Heart right ventricle (tissue), 16 donors: ENCODE data around the gene MED9. TPM values are rescaled to one million over a fixed set of nuclear protein-coding genes. Genes with fewer than 3 reads are reported as not detected.

Experiments used
- ATAC-seq, 8 donors: fragments of 200-7000 bp; cut with Tn5 transposase; one replicate each; pipeline ENCODE4 v1.9.1; 2020; ENCODE audit warnings: mild to moderate bottlenecking in 8 of 8, moderate library complexity in 8 of 8, moderate number of reproducible peaks in 1 of 8
- DNase-seq, 2 donors: peaks; one replicate each; pipeline ENCODE4 v3.0.0-alpha.2; 2020
- H3K27ac ChIP-seq, 10 donors: fragments of 200-600 bp; sonication (generic) in 2 of 10; one replicate each; pipeline versions ENCODE4 v1.5.0 to v1.8.0; 2020 to 2022; ENCODE audit warnings: mild to moderate bottlenecking in 3 of 10
- H3K27me3 ChIP-seq, 7 donors: fragments of 200-600 bp; one replicate each; pipeline ENCODE4 v1.8.0; 2021 to 2022; ENCODE audit warnings: mild to moderate bottlenecking in 2 of 7
- H3K36me3 ChIP-seq, 9 donors: fragments of 200-600 bp; sonication (generic) in 1 of 9; one replicate each; pipeline versions ENCODE4 v1.5.0 to v1.8.0; 2020 to 2022; ENCODE audit warnings: mild to moderate bottlenecking in 2 of 9
- H3K4me1 ChIP-seq, 9 donors: fragments of 200-600 bp; sonication (generic) in 1 of 9; one replicate each; pipeline versions ENCODE4 v1.5.0 to v1.8.0; 2020 to 2022; ENCODE audit warnings: mild to moderate bottlenecking in 4 of 9
- H3K4me3 ChIP-seq, 10 donors: fragments of 200-600 bp; sonication (generic) in 2 of 10; one replicate each; pipeline versions ENCODE4 v1.5.0 to v1.8.0; 2020 to 2022; ENCODE audit warnings: mild to moderate bottlenecking in 7 of 10, moderate library complexity in 2 of 10
- H3K9me3 ChIP-seq, 11 donors: fragments of 200-600 bp in 10 of 11; sonication (generic) in 2 of 11; one replicate each; pipeline versions ENCODE4 v1.5.0 to v1.8.0; 2013 to 2022; ENCODE audit warnings: mild to moderate bottlenecking in 2 of 11, control low read depth in 1 of 11, moderate library complexity in 1 of 11
- WGBS, 2 donors: extraction: QIAGEN DNeasy Blood & Tissue Kit; methylation state at CpG; one replicate each; pipeline ENCODE4 v1.1.7; 2013; ENCODE audit warnings: inconsistent platforms in 1 of 2; 5-methylcytosine and 5-hydroxymethylcytosine counted together
- intact Hi-C, 10 donors: fragments of 100-400 bp; cut with DNase I; formaldehyde crosslinking; loops; one replicate each; pipeline versions ENCODE4 v1.11.1 to v1.14.2; 2022
- polyA plus RNA-seq, 2 donors: library from polyadenylated mRNA; stranded (reverse); fragments of 200-250 nt; gene quantifications; one replicate each; pipeline ENCODE4 v1.2.3, GENCODE V29; 2013
- total RNA-seq, 10 donors: library from RNA; stranded (reverse); fragmentation: NEBNext Ultra II Directional in 3 of 10; extraction: Animal tissue kit (Norgen Biotek cat#: 25700) in 3 of 10; gene quantifications; one replicate each; pipeline versions ENCODE4 v1.2.1 to v1.2.4, GENCODE V29; 2021 to 2023
- TF ChIP-seq, protein P1 (sequence below), 9 donors: fragments of 200-600 bp; sonication (generic) in 2 of 9; IDR thresholded peaks; one replicate each; pipeline versions ENCODE4 v1.5.0 to v1.8.0; 2021 to 2022; ENCODE audit warnings: antibody characterized with exemption in 9 of 9, mild to moderate bottlenecking in 5 of 9, moderate library complexity in 1 of 9
- donor health status: Arrhythmogenic right ventricular cardiomyopathy.
- donor health status: ischemic (EF 13 %, LVEDD 7.1; RV severe dilation, severe dysfunction).
- donor health status: healthy with polysubstance abuse.
- donor health status: DM: no; HTN: yes; CAD: no.
- donor health status: DM: no; HTN: no; CAD: no.
- donor health status: ischemic (EF 25% LVEDD 6.9; RV normal size, moderate dysfunction).
- donor health status: ischemic (EF 25% LVEDD 5.7; RV mildly dilated, moderate dysfunction).
- donor health status: healthy.
- donor health status: DM: yes; HTN: yes; CAD: no.
- donor health status: Ischemic cardiomyopathy.
- donor health status: ischemic (EF 35%, LVEDD 5.7; RV mildly dilated, moderate dysfunction).
- donor health status: nonischemic (EF 11% LVEDD 7.7; RV severe dilation, severe dysfunction).
- donor health status: DM: yes; HTN: yes; CAD: no.
- donor health status: PGD.
- donor health status: ischemic (EF 29% LVEDD 5.4; RV normal size, mild dysfunction).
- donor health status: nonischemic (EF 23%, LVEDD 6.1; RV moderate dilation, normal function).

The MED9 gene
- total and polyA plus RNA-seq, 12 donors, result 31.4 to 42.0 (median 33.6) TPM

DNA sequence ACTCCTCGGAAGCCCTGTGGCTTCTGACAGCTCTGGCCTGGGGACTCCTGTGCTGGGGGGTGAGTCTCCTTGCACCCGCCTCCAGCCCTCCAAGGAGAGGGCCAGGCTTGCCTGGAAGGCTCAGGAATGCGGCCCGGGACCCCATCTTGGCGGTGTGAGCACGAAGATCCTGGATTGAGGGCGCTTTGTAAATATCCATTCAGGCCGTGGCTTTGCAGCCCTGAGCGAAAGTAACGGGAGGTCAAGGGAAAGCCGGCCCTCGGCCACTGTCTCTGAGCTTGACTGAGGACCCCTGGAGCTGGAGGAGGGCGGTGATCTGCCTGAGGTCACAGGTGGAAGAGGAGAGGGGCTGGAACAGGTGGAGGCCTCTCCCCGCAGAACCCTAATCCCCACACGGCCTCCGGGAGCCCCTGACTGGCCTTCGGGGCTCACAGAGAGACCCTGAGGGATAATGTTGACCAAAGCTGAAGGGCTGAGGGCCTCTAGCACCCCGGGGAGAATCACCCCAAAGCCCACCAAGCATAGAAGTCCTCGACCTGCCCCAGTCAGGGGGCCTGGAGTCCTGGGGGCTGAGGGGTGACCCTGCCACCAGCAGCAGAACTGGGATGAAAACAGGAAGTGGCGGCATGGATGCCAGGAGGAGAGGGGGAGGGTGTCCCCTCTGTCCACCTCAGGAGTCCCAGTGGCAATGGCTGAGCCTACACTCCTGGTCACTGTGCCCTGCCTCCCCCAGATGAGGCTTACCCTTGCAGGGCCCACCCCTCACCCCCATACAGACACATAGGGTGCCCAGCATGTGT is 27.7 kb downstream of the MED9 start:
- Histone ChIP-seq H3K36me3 (no peaks in the 10 kb centered on the region), H3K4me1 (peaks cover 4 to 21% (median 14%) of the 10 kb centered on the region in 9 donors), H3K27me3 (no peaks in the 10 kb centered on the region), H3K27ac (no peak overlapping the region), H3K9me3 (no peaks in the 10 kb centered on the region), H3K4me3 (no peak overlapping the region)
- intact Hi-C loops, result loop anchor here in 1 of 10 donors (10.0 kb wide), 1 partner anchor 130 kb away; no protein-coding TSS in a partner anchor
- WGBS, 2 donors, result 86 to 89% methylated on average over 20 of the region's 20 CpGs
- ATAC-seq (no peak), DNase-seq (no peak)
- TF ChIP-seq, protein P1, sequence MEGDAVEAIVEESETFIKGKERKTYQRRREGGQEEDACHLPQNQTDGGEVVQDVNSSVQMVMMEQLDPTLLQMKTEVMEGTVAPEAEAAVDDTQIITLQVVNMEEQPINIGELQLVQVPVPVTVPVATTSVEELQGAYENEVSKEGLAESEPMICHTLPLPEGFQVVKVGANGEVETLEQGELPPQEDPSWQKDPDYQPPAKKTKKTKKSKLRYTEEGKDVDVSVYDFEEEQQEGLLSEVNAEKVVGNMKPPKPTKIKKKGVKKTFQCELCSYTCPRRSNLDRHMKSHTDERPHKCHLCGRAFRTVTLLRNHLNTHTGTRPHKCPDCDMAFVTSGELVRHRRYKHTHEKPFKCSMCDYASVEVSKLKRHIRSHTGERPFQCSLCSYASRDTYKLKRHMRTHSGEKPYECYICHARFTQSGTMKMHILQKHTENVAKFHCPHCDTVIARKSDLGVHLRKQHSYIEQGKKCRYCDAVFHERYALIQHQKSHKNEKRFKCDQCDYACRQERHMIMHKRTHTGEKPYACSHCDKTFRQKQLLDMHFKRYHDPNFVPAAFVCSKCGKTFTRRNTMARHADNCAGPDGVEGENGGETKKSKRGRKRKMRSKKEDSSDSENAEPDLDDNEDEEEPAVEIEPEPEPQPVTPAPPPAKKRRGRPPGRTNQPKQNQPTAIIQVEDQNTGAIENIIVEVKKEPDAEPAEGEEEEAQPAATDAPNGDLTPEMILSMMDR (IDR thresholded peaks at IDR 0.05), result no peak

GRCh38 chr17:17505151-17505550 is 28.4 kb downstream of the MED9 start:
- Histone ChIP-seq H3K27ac (no peak overlapping the region), H3K9me3 (no peaks in the 10 kb centered on the region), H3K27me3 (no peaks in the 10 kb centered on the region), H3K36me3 (no peaks in the 10 kb centered on the region), H3K4me3 (no peak overlapping the region), H3K4me1 (peaks cover 4 to 21% (median 14%) of the 10 kb centered on the region in 9 donors)
- 98% methylated on average over 5 of the region's 5 CpGs for WGBS, 2 donors
- intact Hi-C loops, result loop anchor here in 1 of 10 donors (10.0 kb wide), 1 partner anchor 130 kb away; no protein-coding TSS in a partner anchor
- DNase-seq, result no peak
- TF ChIP-seq, protein P1 (IDR thresholded peaks at IDR 0.05), result no peak
- no peak for ATAC-seq

- intact Hi-C loops, result loop anchor here in 1 of 10 donors (10.0 kb wide), 1 partner anchor 129 kb away; no protein-coding TSS in a partner anchor
- Histone ChIP-seq H3K4me3 (no peak overlapping the region), H3K9me3 (no peaks in the 10 kb centered on the region), H3K4me1 (peaks cover 4 to 21% (median 14%) of the 10 kb centered on the region in 9 donors), H3K27me3 (no peaks in the 10 kb centered on the region), H3K27ac (peak overlapping the region in 5 of 10 donors; percentile 55 to 76 (median 74)), H3K36me3 (no peaks in the 10 kb centered on the region)
- DNase-seq (no peak), ATAC-seq (no peak)
- 93 to 94% methylated on average over 21 to 22 of the region's 22 CpGs for WGBS, 2 donors
- TF ChIP-seq, protein P1 (IDR thresholded peaks at IDR 0.05), result no peak
Measured at GRCh38 chr17:17505610-17506171, 28.9 kb downstream of the MED9 start.

GRCh38 chr17:17506181-17506741 is 29.5 kb downstream of the MED9 start:
- 67 to 70% methylated on average over 22 of the region's 22 CpGs for WGBS, 2 donors
- Histone ChIP-seq H3K4me3 (no peak overlapping the region), H3K36me3 (no peaks in the 10 kb centered on the region), H3K9me3 (no peaks in the 10 kb centered on the region), H3K27me3 (no peaks in the 10 kb centered on the region), H3K4me1 (peaks cover 4 to 21% (median 14%) of the 10 kb centered on the region in 9 donors), H3K27ac (peak overlapping the region in 9 of 10 donors; percentile 48 to 78 (median 74))
- DNase-seq (no peak), ATAC-seq (peak in 6 of 8 donors; percentile 5 to 48 (median 30))
- intact Hi-C loops, result loop anchor here in 1 of 10 donors (10.0 kb wide), 1 partner anchor 129 kb away; no protein-coding TSS in a partner anchor
- TF ChIP-seq, protein P1 (IDR thresholded peaks at IDR 0.05), result no peak
